HG03280 (cell line): ENCODE data around the gene SH2B3.
"Not testable (repeated sequence)": the region's sequence is repeated elsewhere in the genome, so short reads cannot be mapped to it uniquely, and the experiment has no call there.

Experiments
- ATAC-seq: cut with Tn5 transposase; IDR thresholded peaks from one replicate; pipeline ENCODE4 v1.9.1; 2021; ENCODE audit warnings: mild to moderate bottlenecking, moderate library complexity; ENCODE audit not compliant: unreplicated experiment

SH2B3 gene

GRCh38 chr12:111386885-111387284 lies 18.8 kb upstream of the SH2B3 start:
- no peak for ATAC-seq

GRCh38 chr12:111387747-111388323 lies 17.9 kb upstream of the SH2B3 start:
- no peak for ATAC-seq

- no peak for ATAC-seq
These were observed 16.1 kb upstream of the SH2B3 start for GRCh38 chr12:111389635-111390034.

- no peak for ATAC-seq
These were observed 14.8 kb upstream of the SH2B3 start for GRCh38 chr12:111390910-111391309.

GRCh38 chr12:111393700-111394300 lies 11.9 kb upstream of the SH2B3 start:
- no peak for ATAC-seq

DNA sequence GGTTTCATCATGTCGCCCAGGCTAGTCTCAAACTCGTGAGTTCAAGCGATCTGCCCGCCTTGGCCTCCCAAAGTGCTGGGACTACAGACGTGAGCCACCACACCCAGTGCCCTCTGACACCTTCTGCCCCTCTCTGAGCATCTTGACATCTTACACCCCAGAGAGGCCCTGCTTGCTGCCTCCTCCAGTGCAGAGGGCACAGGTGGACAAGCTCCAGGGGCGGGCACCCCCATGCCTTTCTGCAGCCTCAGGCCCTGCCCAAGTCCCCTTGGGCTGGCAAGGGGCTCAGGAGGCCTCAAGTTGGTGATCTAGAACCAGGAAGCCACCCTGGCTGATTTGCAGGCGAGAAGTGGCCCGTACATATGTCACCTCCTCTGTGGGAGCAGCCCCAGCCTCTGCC lies 11.2 kb upstream of the SH2B3 start:
- ATAC-seq = no peak

DNA sequence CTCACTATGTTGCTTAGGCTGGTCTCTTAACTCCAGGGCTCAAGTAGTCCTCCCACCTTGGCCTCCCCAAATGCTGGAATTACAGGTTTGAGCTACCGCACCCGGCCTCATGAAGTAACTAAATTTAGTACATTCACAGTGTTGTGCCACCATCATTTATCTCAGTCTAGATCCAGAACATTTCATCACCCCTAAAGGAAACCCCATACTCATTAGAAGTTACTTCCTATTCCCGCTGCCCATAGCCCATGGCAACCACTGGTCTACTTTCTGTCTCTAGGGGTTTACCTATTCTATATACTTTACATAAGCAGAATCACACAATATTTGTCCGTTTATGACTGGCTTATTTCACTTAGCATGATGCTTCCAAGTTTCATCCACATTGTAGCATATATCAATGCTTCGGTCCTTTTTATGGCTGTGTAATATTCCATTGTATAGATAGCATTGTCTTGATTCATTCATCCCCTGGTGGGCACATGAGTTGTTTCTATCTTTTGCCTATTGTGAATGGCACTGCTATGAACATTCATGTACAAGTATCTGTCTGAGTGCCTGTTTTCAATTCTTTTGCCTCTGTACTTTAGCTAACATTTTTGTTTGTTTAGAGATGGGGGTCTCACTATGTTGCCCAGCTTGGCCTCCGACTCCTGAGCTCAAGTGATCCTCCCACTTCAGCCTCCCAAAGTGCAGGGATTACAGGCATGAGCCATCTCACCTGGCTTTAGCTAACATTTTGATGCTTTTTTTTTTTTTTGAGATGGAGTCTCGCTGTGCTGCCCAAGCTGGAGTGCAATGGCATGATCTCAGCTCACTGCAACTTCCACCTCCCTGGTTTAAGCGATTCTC lies 10.2 kb upstream of the SH2B3 start:
- ATAC-seq = no peak

DNA sequence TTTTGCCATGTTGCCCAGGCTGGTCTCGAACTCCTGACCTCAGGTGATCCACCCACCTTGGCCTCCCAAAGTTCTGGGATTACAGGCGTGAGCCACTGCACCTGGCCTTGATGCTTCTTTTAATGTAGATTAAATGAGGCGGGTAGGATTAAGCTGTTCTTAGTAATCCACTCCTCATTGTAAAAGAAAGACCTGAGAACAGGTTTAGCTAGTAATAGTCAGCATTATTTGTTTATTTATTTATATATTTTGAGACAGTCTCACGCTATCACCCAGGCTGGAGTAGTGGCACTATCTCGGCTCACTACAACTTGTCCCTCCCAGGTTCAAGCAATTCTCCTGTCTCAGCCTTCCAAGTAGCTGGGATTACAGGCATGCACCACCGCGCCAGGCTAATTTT lies 9.5 kb upstream of the SH2B3 start:
- ATAC-seq = not testable (repeated sequence)

DNA sequence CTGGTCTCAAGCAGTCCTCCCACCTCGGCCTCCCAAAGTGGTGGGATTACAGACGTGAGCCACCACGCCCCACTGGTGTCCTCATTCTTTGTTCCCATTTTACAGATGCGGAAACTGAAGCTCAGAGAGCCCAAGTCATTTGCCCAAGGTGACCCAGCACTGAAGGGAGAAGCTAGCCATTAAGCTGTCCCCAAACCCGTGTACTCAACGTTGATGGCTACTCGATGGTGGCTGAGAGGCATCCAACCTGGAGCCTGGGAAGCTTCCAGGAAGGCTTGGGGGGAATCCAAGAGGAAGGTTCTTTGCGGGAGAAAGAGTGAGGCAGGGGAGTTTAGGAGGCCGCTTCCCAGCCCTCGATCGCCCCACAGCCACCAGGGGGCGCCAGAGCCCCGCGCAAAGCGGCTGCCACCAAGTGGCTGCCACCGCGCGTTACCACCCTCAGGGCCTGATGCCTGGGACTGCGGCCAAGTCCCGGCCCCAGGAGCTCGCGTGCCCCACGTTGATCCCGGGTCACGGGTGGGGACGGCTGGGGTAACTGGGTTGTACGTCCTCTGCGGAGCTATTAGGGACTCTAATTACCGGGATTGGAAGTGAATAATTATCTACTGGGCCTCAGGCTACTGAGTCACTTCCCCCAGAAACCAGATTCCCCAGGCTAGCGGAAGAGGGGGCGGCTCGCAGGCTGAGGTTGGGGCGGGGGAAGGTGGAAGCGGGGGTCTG lies 8.8 kb upstream of the SH2B3 start:
- ATAC-seq = peak; percentile 61

- no peak for ATAC-seq
These were observed 7.2 kb upstream of the SH2B3 start for GRCh38 chr12:111398530-111398929.

GRCh38 chr12:111399741-111400404 lies 5.8 kb upstream of the SH2B3 start:
- ATAC-seq = not testable (repeated sequence)

DNA sequence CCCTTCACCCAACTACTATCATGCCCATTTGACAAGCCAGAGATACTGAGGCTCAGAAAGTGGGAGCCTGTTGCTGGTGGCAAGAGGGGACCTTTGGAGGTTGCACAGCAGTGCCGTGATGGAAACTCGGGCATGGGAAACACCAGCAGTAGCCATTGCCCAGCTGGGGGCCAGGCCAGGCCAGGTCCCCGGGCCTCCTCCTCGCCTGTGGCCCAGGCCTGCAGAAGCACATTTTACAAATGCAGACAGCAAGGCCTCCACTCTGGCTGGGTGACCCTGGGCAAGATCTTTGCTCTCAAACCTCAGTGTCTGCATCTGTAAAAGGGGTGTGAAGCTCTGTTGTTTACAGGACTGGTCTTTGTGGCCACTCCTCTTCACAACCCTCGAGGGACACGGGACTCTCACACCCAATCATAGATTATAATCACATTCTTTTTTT lies 4.5 kb upstream of the SH2B3 start:
- ATAC-seq = no peak

- ATAC-seq = not testable (repeated sequence)
These were observed 3.3 kb upstream of the SH2B3 start for GRCh38 chr12:111402490-111402824.

- ATAC-seq = peak; percentile 0
These were observed 1.2 kb upstream of the SH2B3 start for GRCh38 chr12:111404362-111405148.

GRCh38 chr12:111405149-111405858 lies 419 bp upstream of the SH2B3 start:
- ATAC-seq = peak; percentile 58

DNA sequence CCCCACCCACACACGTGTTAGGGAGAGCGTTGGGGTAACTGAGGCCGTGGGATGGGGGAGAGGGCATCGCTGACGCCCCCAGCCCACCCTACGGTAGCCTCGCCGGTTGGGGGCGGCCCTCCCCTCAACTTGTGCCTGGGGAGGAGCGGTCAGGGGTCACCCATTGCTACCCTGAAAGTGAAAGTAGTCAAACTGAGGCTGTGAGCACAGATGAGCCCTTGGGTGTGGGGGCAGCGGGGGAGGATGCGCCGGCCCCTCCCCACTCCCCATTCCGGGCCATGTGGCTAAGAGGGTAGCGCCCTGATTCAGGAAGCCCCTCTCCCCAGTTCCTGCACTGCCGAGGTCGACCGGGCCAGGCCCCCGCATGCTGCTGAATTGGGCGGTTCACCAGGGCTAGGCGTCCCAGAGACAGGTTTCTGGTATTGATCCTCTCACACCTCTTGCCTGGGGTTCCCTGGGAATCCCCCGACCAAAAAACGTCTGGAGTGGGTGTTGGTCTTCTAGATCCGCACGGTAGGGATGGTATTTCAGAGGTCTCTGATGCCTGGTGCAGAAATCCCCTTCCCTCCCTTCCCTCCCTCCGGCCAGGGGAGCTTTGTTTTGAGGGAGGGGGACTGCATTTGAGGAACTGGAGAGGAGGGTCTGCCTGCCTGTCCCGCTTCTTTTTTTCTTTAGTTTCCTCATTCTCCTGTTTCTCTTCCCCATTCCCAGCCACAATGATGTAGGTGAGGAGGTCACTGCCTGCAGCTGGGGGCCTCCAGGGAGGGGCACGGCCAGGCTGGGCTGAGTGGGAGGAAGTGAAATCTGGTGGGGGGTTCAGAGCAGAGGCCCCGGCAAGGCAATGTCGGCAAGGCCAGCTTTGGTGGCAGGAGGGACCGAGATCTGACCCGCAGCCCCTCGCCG lies 1.0 kb downstream of the SH2B3 start:
- ATAC-seq = no peak

DNA sequence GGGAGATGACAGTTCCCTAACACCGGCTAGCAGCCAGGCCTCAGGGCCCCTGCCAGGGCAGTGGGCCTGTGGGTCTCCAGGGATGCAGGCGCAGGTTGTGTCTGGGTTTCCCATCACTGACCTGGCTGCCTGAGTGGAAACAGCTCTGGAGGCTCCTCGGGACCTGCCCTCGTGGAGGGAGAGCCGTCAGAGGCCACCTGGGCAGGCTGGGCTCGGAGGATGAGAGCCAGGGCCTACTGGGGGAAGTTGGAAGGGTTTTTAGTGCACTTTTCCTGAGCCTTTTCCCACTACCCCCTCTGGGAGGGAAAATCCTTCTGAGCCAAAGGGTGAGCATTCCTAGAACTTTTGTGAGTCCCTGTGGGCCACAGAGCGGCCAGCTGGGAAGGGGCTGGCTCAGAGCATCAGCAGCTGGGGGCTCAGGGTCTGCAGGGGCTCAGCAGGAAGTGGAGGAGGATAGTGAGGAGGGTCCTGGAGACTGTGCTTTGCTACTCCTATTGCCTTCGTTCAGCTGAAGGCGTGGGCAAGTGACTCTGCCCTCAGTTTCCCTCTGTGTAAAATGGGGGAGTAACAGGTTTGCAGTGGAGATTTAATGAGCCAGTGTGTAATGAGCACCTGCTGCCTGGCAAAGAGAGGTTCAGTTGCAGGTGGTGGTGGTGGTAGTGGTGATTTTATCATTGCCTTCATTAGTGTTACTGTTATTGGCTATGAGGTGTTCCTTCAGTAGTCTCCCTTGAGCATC lies 1.8 kb downstream of the SH2B3 start:
- no peak for ATAC-seq

DNA sequence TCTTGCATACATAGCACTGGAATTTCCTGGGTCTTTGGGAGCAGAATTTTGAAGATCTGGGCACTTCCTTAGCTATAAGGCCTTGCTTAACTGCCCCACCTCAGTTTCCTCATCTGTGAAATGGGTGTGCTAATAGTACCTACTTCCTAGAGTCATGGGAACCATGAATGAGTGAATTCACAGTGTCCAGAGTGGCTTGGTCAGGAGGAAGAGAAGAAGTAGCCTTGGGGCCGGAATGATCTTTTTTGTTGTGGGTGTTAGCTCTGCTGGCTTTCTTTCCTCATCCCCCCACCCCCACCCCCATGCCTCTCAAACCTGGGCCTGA lies 2.4 kb downstream of the SH2B3 start:
- ATAC-seq = no peak
